ENCODE data around the gene PRR13. TPM values are rescaled to one million over a fixed set of nuclear protein-coding genes. Genes with fewer than 3 reads are reported as not detected.

Gene PRR13
- total and polyA plus RNA-seq, 2 donors from 2014 or later, result 226 to 889 TPM

- H3K9ac ChIP-seq (ENCODE audit: low read length in 3 of 3), result peak overlapping the region; percentile 79 to 91 (median 89)
- H3K9me3 ChIP-seq (ENCODE audit: control insufficient read depth in 2 of 3, insufficient read depth in 1 of 3, low read length in 3 of 3), result no peaks in the 10 kb centered on the region
- H3K27me3 ChIP-seq (ENCODE audit: control insufficient read depth, insufficient read depth, low read length), result no peaks in the 10 kb centered on the region
- H3K27ac ChIP-seq (ENCODE audit: low read depth in 2 of 2, low read length in 2 of 2), result peak overlapping the region; percentile 99
- peaks cover 5 to 15% (median 12%) of the 10 kb centered on the region in 3 donors for H3K4me1 ChIP-seq (ENCODE audit: control insufficient read depth in 2 of 3, insufficient read depth in 2 of 3, low read depth in 1 of 3, low read length in 3 of 3)
- peak; percentile 91 to 97 (median 95) for DNase-seq
- TF ChIP-seq CTCF (IDR thresholded peaks at IDR 0.05; ENCODE audit: borderline replicate concordance, extremely low read depth, insufficient read depth), result no peak
- intact Hi-C loops (cut with DNase I), result no loop called here
- FAIRE-seq, result no peak
- peaks cover 17 to 36% (median 23%) of the 10 kb centered on the region in 3 donors for H3K36me3 ChIP-seq (ENCODE audit: control insufficient read depth in 2 of 3, insufficient read depth in 3 of 3, low read length in 3 of 3)
- peak overlapping the region; percentile 79 to 89 (median 82) for H3K4me3 ChIP-seq (ENCODE audit: low read length in 3 of 3)
Observed at GRCh38 chr12:53452159-53453077, 10.9 kb downstream of the PRR13 start.

GRCh38 chr12:53453953-53454640, 12.6 kb downstream of the PRR13 start:
- H3K27ac ChIP-seq (ENCODE audit: low read depth in 2 of 2, low read length in 2 of 2), result no peak overlapping the region
- H3K4me1 ChIP-seq (ENCODE audit: control insufficient read depth in 2 of 3, insufficient read depth in 2 of 3, low read depth in 1 of 3, low read length in 3 of 3), result peaks cover 5 to 15% (median 12%) of the 10 kb centered on the region in 3 donors
- peaks cover 21 to 44% (median 28%) of the 10 kb centered on the region in 3 donors for H3K36me3 ChIP-seq (ENCODE audit: control insufficient read depth in 2 of 3, insufficient read depth in 3 of 3, low read length in 3 of 3)

GRCh38 chr12:53454707-53455106, 13.2 kb downstream of the PRR13 start:
- peaks cover 5 to 15% (median 12%) of the 10 kb centered on the region in 3 donors for H3K4me1 ChIP-seq (ENCODE audit: control insufficient read depth in 2 of 3, insufficient read depth in 2 of 3, low read depth in 1 of 3, low read length in 3 of 3)
- peak overlapping the region in 1 of 3 donors; percentile 91 for H3K9ac ChIP-seq (ENCODE audit: low read length in 3 of 3)
- intact Hi-C loops (cut with DNase I), result no loop called here
- no peaks in the 10 kb centered on the region for H3K27me3 ChIP-seq (ENCODE audit: control insufficient read depth, insufficient read depth, low read length)
- H3K36me3 ChIP-seq (ENCODE audit: control insufficient read depth in 2 of 3, insufficient read depth in 3 of 3, low read length in 3 of 3), result peaks cover 24 to 50% (median 32%) of the 10 kb centered on the region in 3 donors
- FAIRE-seq (no peak), DNase-seq (peak in 1 of 5 donors; percentile 21)
- H3K9me3 ChIP-seq (ENCODE audit: control insufficient read depth in 2 of 3, insufficient read depth in 1 of 3, low read length in 3 of 3), result no peaks in the 10 kb centered on the region
- no peak for TF ChIP-seq CTCF (IDR thresholded peaks at IDR 0.05; ENCODE audit: borderline replicate concordance, extremely low read depth, insufficient read depth)
- peak overlapping the region in 2 of 3 donors; percentile 79 to 82 for H3K4me3 ChIP-seq (ENCODE audit: low read length in 3 of 3)
- no peak overlapping the region for H3K27ac ChIP-seq (ENCODE audit: low read depth in 2 of 2, low read length in 2 of 2)

More at GRCh38 chr12:53453953-53454640, 12.6 kb downstream of the PRR13 start:
- H3K9ac ChIP-seq (ENCODE audit: low read length in 3 of 3), result peak overlapping the region; percentile 25 to 91 (median 33)
- no peak for DNase-seq
- intact Hi-C loops (cut with DNase I), result no loop called here
- TF ChIP-seq CTCF (IDR thresholded peaks at IDR 0.05; ENCODE audit: borderline replicate concordance, extremely low read depth, insufficient read depth), result no peak
- H3K9me3 ChIP-seq (ENCODE audit: control insufficient read depth in 2 of 3, insufficient read depth in 1 of 3, low read length in 3 of 3), result no peaks in the 10 kb centered on the region
- no peak for FAIRE-seq
- peak overlapping the region; percentile 17 to 82 (median 79) for H3K4me3 ChIP-seq (ENCODE audit: low read length in 3 of 3)
- H3K27me3 ChIP-seq (ENCODE audit: control insufficient read depth, insufficient read depth, low read length), result no peaks in the 10 kb centered on the region

Data from kidney (tissue), 14 donors.